ENCODE results near the gene PHLDB2. TPM values are rescaled to one million over a fixed set of nuclear protein-coding genes. Genes with fewer than 3 reads are reported as not detected.

PHLDB2 gene
- total RNA-seq, 1 donor from 2014 or later = 60.8 TPM

DNA sequence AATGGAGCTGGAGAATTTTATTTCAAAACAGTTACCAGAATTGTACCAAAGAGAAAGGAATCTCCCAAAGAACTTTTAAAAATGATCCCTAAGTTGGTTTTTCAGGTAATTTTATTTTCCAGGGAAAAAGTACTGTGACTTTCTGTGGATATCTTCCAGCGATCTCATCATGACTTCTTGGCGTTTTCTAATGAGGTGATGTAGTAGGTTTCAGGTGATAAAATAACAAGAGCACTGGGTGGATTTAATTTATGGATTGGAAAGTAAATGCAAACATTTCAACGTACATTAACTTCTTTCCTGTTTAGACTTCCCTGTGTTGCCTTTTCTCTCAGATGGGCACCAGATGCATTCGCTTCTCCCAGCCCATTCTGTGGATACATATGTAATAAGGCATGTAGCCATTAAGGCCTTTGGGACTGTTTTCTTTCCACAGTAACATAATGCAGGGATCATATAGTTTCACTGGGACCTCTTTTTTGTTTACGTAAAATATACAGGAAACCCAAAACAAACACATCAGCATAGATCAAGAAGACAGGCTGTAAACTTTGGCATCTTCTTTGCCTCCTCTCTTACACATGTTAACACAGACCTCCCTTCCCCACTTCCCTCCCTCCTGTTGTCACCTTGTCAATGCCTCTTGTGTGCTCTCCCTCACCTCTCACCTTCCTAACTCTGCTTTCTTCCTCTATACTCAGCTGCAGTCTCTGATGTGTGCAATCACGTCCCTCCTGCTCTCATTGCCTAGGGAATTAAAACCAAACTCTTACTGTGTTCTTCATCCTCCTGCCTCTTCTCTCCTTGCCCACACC lies 13.0 kb downstream of the PHLDB2 start:
- no peak for ATAC-seq
- Histone ChIP-seq H3K4me3 (no peak overlapping the region), H3K9me3 (no peaks in the 10 kb centered on the region), H3K27me3 (no peaks in the 10 kb centered on the region), H3K27ac (no peak overlapping the region), H3K36me3 (no peaks in the 10 kb centered on the region), H3K4me1 (no peaks in the 10 kb centered on the region)
- TF ChIP-seq, protein P1, sequence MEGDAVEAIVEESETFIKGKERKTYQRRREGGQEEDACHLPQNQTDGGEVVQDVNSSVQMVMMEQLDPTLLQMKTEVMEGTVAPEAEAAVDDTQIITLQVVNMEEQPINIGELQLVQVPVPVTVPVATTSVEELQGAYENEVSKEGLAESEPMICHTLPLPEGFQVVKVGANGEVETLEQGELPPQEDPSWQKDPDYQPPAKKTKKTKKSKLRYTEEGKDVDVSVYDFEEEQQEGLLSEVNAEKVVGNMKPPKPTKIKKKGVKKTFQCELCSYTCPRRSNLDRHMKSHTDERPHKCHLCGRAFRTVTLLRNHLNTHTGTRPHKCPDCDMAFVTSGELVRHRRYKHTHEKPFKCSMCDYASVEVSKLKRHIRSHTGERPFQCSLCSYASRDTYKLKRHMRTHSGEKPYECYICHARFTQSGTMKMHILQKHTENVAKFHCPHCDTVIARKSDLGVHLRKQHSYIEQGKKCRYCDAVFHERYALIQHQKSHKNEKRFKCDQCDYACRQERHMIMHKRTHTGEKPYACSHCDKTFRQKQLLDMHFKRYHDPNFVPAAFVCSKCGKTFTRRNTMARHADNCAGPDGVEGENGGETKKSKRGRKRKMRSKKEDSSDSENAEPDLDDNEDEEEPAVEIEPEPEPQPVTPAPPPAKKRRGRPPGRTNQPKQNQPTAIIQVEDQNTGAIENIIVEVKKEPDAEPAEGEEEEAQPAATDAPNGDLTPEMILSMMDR (IDR thresholded peaks at IDR 0.05) = no peak
- intact Hi-C loops (cut with DNase I) = no loop called here
- DNase-seq = no peak

GRCh38 chr3:111872979-111873378 lies 13.9 kb downstream of the PHLDB2 start:
- intact Hi-C loops (cut with DNase I) = no loop called here

GRCh38 chr3:111874177-111874820 lies 15.2 kb downstream of the PHLDB2 start:
- DNase-seq (no peak), ATAC-seq (no peak)
- no peaks in the 10 kb centered on the region for H3K27me3 ChIP-seq
- H3K36me3 ChIP-seq = no peaks in the 10 kb centered on the region
- H3K9me3 ChIP-seq = no peaks in the 10 kb centered on the region
- intact Hi-C loops (cut with DNase I) = no loop called here
- TF ChIP-seq, protein P1 (IDR thresholded peaks at IDR 0.05) = no peak
- H3K4me3 ChIP-seq = no peak overlapping the region
- no peak overlapping the region for H3K27ac ChIP-seq
- no peaks in the 10 kb centered on the region for H3K4me1 ChIP-seq

More at GRCh38 chr3:111872979-111873378, 13.9 kb downstream of the PHLDB2 start:
- H3K36me3 ChIP-seq = no peaks in the 10 kb centered on the region
- H3K4me1 ChIP-seq = no peaks in the 10 kb centered on the region
- H3K27ac ChIP-seq = no peak overlapping the region
- H3K27me3 ChIP-seq = no peaks in the 10 kb centered on the region
- no peaks in the 10 kb centered on the region for H3K9me3 ChIP-seq
- TF ChIP-seq, protein P1 (IDR thresholded peaks at IDR 0.05) = no peak
- DNase-seq = no peak
- no peak for ATAC-seq
- H3K4me3 ChIP-seq = no peak overlapping the region

- no peaks in the 10 kb centered on the region for H3K27me3 ChIP-seq
- peaks cover 6% of the 10 kb centered on the region for H3K9me3 ChIP-seq
- no peak overlapping the region for H3K4me3 ChIP-seq
- TF ChIP-seq, protein P1 (IDR thresholded peaks at IDR 0.05) = no peak
- H3K36me3 ChIP-seq = peaks cover 16% of the 10 kb centered on the region
- no peak for DNase-seq
- no peaks in the 10 kb centered on the region for H3K4me1 ChIP-seq
- no peak for ATAC-seq
- no peak overlapping the region for H3K27ac ChIP-seq
- intact Hi-C loops (cut with DNase I) = no loop called here
Measured at GRCh38 chr3:111881480-111881879, 22.4 kb downstream of the PHLDB2 start.

GRCh38 chr3:111882194-111882593 lies 23.1 kb downstream of the PHLDB2 start:
- TF ChIP-seq, protein P1 (IDR thresholded peaks at IDR 0.05) = no peak
- Histone ChIP-seq H3K9me3 (peaks cover 6% of the 10 kb centered on the region), H3K36me3 (peaks cover 16% of the 10 kb centered on the region), H3K4me3 (no peak overlapping the region), H3K27me3 (no peaks in the 10 kb centered on the region), H3K4me1 (no peaks in the 10 kb centered on the region), H3K27ac (no peak overlapping the region)
- ATAC-seq (no peak), DNase-seq (no peak)
- intact Hi-C loops (cut with DNase I) = no loop called here

Measured in upper lobe of right lung (tissue), 1 donor.